ENCODE data around the gene CHST12.

- TF ChIP-seq POLR2AphosphoS5 (IDR thresholded peaks at IDR 0.05; ENCODE audit: low read depth, low read length) (no peak), TAF1 (IDR thresholded peaks at IDR 0.05; ENCODE audit: borderline replicate concordance, insufficient read depth, low read length) (no peak), REST (IDR thresholded peaks at IDR 0.05; ENCODE audit: insufficient read depth in 1 of 2, low read depth in 2 of 2, low read length in 2 of 2) (no peak), FOXP2 (optimal IDR thresholded peaks at IDR 0.05; ENCODE audit: borderline replicate concordance, extremely low read depth, extremely low read length, insufficient read depth) (no peak)
Observed at GRCh38 chr7:2438775-2439174, 35.4 kb downstream of the CHST12 start.

All from PFSK-1 (cell line).